NCI-H226 (cell line): ENCODE data around the gene MINDY4.
A peak's percentile ranks its signal among the peaks of the same experiment; 100 is the strongest.

ENCODE experiments used
- DNase-seq: peaks from one replicate; pipeline ENCODE4 v3.0.0-alpha.2; 2015

Gene MINDY4

GRCh38 chr7:30837581-30837980, 66.4 kb downstream of the MINDY4 start:
- DNase-seq: no peak

- no peak for DNase-seq
These were observed 66.8 kb downstream of the MINDY4 start for GRCh38 chr7:30838008-30838407.

GRCh38 chr7:30840141-30841024, 69.2 kb downstream of the MINDY4 start:
- no peak for DNase-seq

- DNase-seq: peak; percentile 80
These were observed 70.0 kb downstream of the MINDY4 start for GRCh38 chr7:30841025-30841735.

- DNase-seq: no peak
These were observed 70.8 kb downstream of the MINDY4 start for GRCh38 chr7:30841801-30842541.

- DNase-seq: peak; percentile 33
These were observed 71.6 kb downstream of the MINDY4 start for GRCh38 chr7:30842542-30843451.

GRCh38 chr7:30843741-30844482, 72.7 kb downstream of the MINDY4 start:
- no peak for DNase-seq

- DNase-seq: no peak
These were observed 73.3 kb downstream of the MINDY4 start for GRCh38 chr7:30844483-30844874.

GRCh38 chr7:30844916-30845315, 73.7 kb downstream of the MINDY4 start:
- DNase-seq: no peak

GRCh38 chr7:30845426-30846135, 74.4 kb downstream of the MINDY4 start:
- DNase-seq: peak; percentile 92

- DNase-seq: peak; percentile 46
These were observed 75.2 kb downstream of the MINDY4 start for GRCh38 chr7:30846378-30846777.

- DNase-seq: no peak
These were observed 77.1 kb downstream of the MINDY4 start for GRCh38 chr7:30848121-30848855.

GRCh38 chr7:30849565-30849964, 78.3 kb downstream of the MINDY4 start:
- DNase-seq: no peak

GRCh38 chr7:30850426-30850825, 79.2 kb downstream of the MINDY4 start:
- no peak for DNase-seq

GRCh38 chr7:30851651-30852307, 80.6 kb downstream of the MINDY4 start:
- DNase-seq: no peak

- DNase-seq: no peak
These were observed 81.1 kb downstream of the MINDY4 start for GRCh38 chr7:30852308-30852684.

- DNase-seq: no peak
These were observed 81.6 kb downstream of the MINDY4 start for GRCh38 chr7:30852744-30853288.

GRCh38 chr7:30853576-30853975, 82.4 kb downstream of the MINDY4 start:
- no peak for DNase-seq

- DNase-seq: no peak
These were observed 84.7 kb downstream of the MINDY4 start for GRCh38 chr7:30855936-30856335.
